ENCODE measurements around the gene FBLN2. TPM values are rescaled to one million over a fixed set of nuclear protein-coding genes. Genes with fewer than 3 reads are reported as not detected.
"Not testable (repeated sequence)": the region's sequence is repeated elsewhere in the genome, so short reads cannot be mapped to it uniquely, and the experiment has no call there.

Gene FBLN2
- total RNA-seq: not detected

DNA sequence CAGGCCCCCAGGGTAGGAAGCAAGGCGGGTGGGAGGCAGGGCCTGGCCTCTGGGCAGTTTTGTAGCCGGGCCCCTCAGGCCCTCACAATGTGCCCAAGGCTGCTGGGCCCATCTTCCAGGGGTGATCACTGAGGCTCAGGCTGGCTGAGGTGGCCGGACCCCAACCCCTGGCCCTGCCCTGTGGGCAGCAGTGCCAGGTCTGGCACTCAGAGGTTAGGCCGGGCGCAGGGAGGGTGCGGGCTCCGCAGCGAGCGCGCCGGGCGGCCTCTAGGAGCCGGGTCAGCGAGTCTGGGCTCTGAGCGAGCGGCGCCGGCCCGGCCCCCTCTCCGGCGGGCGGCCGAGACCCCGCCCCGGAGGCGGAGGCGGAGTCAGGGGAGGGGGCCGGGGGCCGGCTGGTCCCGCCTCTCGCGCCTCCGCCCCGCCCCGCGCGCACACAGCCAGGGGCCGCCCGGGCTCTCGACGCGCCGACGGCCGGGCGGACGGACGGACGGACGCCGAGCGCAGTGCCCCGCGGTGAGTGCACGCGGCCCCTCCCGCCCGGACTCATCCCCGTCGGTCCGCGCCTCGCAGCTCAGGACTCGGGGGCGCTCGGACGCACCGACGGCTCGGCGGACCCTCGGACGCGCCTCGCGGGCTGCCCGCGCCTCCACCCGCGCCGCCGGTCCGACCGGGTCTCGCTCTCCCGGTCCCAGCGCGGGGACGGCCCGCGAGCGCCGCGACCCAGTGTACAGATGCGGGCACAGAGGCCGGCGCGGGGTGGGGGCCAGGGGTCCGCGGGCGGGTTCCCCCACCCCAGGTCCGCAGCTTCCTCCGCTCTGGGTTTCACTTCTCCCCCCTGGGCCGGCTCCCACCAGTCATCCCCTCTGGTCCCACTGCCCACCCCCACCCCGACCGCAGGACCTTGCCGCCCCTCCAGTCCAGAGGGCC is at the start of gene FBLN2:
FBLN2 (plus strand) TSS at position 430 of the 927 bp plus-strand sequence. CDS start 21,231 bp downstream, outside the sequence.
- Mint-ChIP-seq H3K36me3 (no peaks in the 10 kb centered on the region), H3K27me3 (peaks cover 27 to 31% of the 10 kb centered on the region in 2 donors), H3K4me1 (ENCODE audit: low read depth in 2 of 2) (peaks cover 9 to 19% of the 10 kb centered on the region in 2 donors), H3K27ac (peak within 1 kb of the TSS in 1 of 2 donors; percentile 6), H3K9me3 (no peaks in the 10 kb centered on the region), H3K4me3 (peak within 1 kb of the TSS; percentile 87)
- ATAC-seq (peak; percentile 64 to 89), DNase-seq (ENCODE audit: low spot score) (peak; percentile 60)

DNA sequence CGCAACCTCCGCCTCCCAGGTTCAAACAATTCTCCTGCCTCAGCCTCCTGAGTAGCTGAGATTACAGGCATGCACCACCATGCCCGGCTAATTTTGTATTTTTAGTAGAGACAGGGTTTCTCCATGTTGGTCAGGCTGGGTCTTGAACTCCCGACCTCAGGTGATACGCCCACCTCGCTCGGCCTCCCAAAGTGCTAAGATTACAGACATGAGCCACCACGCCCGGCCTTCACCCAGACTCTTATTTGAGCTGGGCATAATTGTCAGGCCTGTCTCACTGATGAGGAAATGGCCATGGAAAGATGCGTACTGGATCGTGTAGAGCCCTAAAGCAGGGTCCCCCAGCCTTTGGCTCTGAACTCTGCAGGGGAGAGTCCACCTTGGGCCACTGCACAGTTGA is 49.7 kb upstream of the FBLN2 start:
- H3K36me3 Mint-ChIP-seq; H3K27ac Mint-ChIP-seq; H3K27me3 Mint-ChIP-seq; H3K4me3 Mint-ChIP-seq; H3K4me1 Mint-ChIP-seq (ENCODE audit: low read depth in 2 of 2); DNase-seq (ENCODE audit: low spot score); ATAC-seq; H3K9me3 Mint-ChIP-seq: not testable (repeated sequence)

DNA sequence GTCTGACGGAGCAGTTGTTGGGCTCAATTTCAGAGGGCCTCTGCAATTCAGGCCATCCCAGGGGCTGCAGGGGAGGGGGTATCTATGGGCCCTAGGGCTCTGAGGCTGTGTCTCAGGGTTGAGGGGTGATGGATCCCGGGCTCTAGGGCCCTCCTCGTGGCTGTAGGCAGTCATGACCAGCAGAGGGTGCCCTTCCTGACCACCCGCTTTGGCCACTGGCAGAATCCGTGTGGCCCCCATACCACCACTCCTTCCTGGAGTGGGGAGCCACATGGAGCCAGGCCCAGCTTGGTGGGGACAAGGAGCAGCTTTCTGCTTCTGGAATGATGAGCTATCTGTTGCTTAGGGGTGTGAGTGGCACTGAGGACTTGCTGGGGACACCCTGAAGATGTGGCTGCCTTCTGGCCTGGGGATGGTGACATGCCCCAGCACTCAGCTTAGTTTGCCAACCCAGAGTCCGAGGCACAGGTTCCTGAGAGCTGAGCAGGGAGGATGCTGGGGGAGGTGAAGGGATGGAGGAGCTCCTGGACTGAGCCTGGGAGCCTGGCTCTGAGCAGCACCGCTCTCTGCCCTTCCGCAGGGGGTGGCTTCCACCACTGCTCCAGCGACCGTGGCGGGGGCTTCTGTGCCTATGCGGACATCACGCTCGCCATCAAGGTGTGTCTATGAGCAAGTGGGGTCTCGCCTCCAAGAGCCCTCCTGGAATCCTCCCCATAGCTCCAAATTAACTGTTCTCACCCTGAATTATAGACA is 48.6 kb upstream of the FBLN2 start:
- Mint-ChIP-seq H3K27me3 (no peaks in the 10 kb centered on the region), H3K36me3 (no peaks in the 10 kb centered on the region), H3K9me3 (no peaks in the 10 kb centered on the region), H3K27ac (no peak overlapping the region), H3K4me3 (no peak overlapping the region), H3K4me1 (ENCODE audit: low read depth in 2 of 2) (peaks cover 0 to 4% of the 10 kb centered on the region in 2 donors)
- no peak for ATAC-seq
- peak; percentile 42 for DNase-seq (ENCODE audit: low spot score)

DNA sequence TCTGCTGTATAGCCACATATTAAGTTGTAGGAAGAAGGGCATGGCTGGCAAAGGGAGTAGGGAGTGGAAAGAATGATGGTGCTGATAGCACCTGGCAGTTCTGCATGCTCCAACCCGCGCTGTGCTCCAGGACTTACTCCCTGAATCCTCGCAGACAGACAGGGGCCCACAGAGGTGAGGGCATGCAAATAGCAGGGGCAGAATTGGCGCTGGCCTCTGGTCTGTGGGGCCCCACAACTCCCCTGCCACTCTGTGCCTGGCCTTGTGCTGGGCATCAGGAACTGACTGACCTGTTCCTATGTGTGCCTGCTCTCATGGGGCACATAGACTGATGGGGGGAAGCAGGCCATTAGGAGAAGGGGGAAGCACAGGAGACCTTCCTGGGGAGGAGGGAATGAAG is 47.9 kb upstream of the FBLN2 start:
- Mint-ChIP-seq H3K36me3 (no peaks in the 10 kb centered on the region), H3K4me3 (no peak overlapping the region), H3K27ac (no peak overlapping the region), H3K27me3 (no peaks in the 10 kb centered on the region), H3K9me3 (no peaks in the 10 kb centered on the region), H3K4me1 (ENCODE audit: low read depth in 2 of 2) (no peaks in the 10 kb centered on the region)
- ATAC-seq (no peak), DNase-seq (ENCODE audit: low spot score) (no peak)

DNA sequence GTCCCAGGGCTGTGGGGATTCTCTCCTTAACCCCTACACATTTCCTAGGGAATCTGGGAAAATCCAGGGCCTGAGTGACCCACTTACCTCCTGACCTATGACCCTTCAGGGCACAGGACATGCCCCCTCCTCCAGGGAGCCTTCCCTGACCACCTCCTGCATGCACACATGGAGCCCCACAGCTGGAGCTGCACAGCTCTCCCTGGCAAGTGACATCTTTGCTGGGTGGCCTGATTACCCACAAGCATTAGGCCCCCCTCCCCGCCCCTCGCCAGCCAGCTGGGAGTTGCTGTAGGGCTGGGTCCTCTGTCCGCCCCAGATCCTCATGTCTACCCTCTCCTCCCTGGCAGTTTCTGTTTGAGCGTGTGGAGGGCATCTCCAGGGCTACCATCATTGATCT is 47.4 kb upstream of the FBLN2 start:
- no peaks in the 10 kb centered on the region for H3K27me3 Mint-ChIP-seq
- no peak for DNase-seq (ENCODE audit: low spot score)
- no peak overlapping the region for H3K4me3 Mint-ChIP-seq
- no peak overlapping the region for H3K27ac Mint-ChIP-seq
- H3K36me3 Mint-ChIP-seq: no peaks in the 10 kb centered on the region
- no peaks in the 10 kb centered on the region for H3K4me1 Mint-ChIP-seq (ENCODE audit: low read depth in 2 of 2)
- no peak for ATAC-seq
- no peaks in the 10 kb centered on the region for H3K9me3 Mint-ChIP-seq

DNA sequence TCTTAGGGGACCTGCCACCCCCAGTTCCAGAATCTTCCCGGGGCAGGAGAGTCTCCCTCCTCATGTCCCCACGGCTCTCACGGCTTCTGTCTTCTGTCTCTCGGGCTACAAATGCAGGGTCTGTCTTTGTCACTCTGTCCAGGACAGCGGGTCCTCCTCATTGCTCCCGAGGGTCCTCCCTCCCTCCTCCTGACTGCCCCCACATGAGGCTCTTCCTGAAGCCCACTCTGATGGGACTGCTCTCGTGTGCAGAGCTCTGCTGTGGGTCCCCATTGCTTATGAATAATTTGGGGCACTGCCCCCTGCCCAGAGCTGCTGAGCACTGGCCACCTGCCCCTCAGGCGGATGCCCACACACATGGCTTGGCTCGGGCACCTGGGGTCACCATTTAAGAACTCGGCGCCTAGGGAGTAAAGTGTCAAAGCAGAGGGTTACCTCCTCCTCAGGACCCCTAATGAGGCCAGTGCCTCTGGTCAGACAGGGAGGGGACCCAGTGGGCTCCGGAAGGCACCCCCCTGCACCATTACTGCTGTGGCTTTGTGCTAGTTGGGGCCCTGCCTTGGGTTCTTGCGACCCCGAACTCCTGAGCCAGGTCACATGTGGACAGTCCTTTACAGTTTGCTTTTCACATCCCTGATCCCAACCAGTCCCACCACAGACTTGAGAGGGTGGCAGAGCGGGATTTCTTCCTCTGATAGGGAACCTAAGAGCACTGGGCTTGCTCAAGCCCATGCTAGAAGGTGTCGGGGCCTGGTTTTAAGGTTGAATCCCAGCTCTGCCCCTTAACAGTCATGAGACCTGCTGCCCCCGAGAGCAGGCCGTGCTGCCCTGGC is 46.8 kb upstream of the FBLN2 start:
- H3K4me3 Mint-ChIP-seq: no peak overlapping the region
- no peaks in the 10 kb centered on the region for H3K27me3 Mint-ChIP-seq
- no peak for DNase-seq (ENCODE audit: low spot score)
- H3K27ac Mint-ChIP-seq: no peak overlapping the region
- ATAC-seq: no peak
- no peaks in the 10 kb centered on the region for H3K36me3 Mint-ChIP-seq
- no peaks in the 10 kb centered on the region for H3K9me3 Mint-ChIP-seq
- no peaks in the 10 kb centered on the region for H3K4me1 Mint-ChIP-seq (ENCODE audit: low read depth in 2 of 2)

DNA sequence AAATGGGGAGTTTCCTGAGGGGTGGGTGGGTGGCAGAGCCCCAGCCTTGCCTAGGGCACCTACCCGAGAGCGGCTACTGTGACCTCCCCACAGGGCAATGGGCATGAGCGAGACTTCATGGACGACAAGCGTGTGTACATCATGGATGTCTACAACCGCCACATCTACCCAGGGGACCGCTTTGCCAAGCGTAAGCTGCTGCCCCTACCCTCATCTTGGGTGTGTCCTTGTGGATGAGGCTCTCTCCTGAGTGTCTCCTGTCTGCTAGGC is 46.2 kb upstream of the FBLN2 start:
- Mint-ChIP-seq H3K27ac (no peak overlapping the region), H3K4me1 (ENCODE audit: low read depth in 2 of 2) (no peaks in the 10 kb centered on the region), H3K27me3 (no peaks in the 10 kb centered on the region), H3K36me3 (no peaks in the 10 kb centered on the region), H3K9me3 (no peaks in the 10 kb centered on the region), H3K4me3 (no peak overlapping the region)
- DNase-seq (ENCODE audit: low spot score) (no peak), ATAC-seq (no peak)

DNA sequence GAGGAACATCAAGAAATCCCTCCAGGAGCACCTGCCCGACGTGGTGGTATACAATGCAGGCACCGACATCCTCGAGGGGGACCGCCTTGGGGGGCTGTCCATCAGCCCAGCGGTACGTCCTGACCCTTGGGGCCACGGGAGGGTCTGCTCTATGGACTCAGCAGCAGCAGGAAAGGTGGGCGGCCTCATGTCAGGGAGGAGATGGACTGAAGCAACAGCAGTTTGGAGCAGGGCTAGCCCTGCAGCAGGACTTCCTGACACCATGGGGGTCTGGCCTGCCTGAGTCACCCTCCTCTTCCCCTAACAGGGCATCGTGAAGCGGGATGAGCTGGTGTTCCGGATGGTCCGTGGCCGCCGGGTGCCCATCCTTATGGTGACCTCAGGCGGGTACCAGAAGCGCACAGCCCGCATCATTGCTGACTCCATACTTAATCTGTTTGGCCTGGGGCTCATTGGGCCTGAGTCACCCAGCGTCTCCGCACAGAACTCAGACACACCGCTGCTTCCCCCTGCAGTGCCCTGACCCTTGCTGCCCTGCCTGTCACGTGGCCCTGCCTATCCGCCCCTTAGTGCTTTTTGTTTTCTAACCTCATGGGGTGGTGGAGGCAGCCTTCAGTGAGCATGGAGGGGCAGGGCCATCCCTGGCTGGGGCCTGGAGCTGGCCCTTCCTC is 44.6 kb upstream of the FBLN2 start:
- ATAC-seq (peak in 1 of 2 donors; percentile 8), DNase-seq (ENCODE audit: low spot score) (no peak)
- H3K27ac Mint-ChIP-seq: no peak overlapping the region
- no peaks in the 10 kb centered on the region for H3K36me3 Mint-ChIP-seq
- no peaks in the 10 kb centered on the region for H3K9me3 Mint-ChIP-seq
- H3K4me1 Mint-ChIP-seq (ENCODE audit: low read depth in 2 of 2): no peaks in the 10 kb centered on the region
- H3K27me3 Mint-ChIP-seq: no peaks in the 10 kb centered on the region
- H3K4me3 Mint-ChIP-seq: no peak overlapping the region

DNA sequence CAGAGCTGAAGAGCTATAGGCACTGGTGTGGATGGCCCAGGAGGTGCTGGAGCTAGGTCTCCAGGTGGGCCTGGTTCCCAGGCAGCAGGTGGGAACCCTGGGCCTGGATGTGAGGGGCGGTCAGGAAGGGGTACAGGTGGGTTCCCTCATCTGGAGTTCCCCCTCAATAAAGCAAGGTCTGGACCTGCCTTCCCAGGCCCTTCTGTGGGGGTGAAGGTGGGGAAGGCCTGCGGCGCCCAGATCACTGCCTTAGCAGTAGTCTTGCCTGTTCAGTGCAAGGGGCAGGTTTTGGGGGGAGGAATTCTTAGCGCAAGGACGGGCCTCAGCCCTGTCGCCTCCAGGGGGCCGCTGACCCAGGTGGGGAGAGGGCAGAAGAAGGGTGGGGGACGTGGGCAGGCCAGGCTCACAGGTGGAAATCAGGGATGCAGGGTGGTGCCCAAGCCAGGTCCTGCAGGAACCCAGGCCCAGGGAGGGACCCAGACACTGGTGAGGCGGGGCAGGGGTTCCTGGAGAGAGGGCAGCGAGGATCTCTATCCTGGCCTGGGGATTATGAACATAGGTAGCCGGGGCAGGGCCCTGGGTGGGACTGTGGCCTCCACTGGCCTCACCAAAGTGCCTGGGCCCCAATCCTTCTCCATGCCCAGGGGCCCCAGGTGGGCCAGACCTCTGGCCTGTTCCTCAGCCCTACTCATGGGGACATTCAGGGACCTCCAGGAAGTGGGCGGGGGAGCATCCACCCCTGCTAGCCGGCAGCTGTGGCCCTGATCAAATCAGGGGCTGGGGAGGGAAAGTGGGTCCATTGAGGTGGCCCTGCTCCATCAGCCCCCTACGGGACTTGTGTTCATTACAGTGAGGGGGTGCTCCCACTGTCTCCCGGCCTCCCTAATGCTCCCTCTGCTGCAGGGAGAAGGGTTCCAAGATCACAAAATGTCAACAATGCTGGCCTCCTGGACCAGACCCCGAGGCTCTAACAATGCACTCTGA is 43.5 kb upstream of the FBLN2 start:
- Mint-ChIP-seq H3K27ac (no peak overlapping the region), H3K9me3 (no peaks in the 10 kb centered on the region), H3K4me1 (ENCODE audit: low read depth in 2 of 2) (no peaks in the 10 kb centered on the region), H3K36me3 (no peaks in the 10 kb centered on the region), H3K4me3 (no peak overlapping the region), H3K27me3 (no peaks in the 10 kb centered on the region)
- ATAC-seq: no peak
- DNase-seq (ENCODE audit: low spot score): no peak

DNA sequence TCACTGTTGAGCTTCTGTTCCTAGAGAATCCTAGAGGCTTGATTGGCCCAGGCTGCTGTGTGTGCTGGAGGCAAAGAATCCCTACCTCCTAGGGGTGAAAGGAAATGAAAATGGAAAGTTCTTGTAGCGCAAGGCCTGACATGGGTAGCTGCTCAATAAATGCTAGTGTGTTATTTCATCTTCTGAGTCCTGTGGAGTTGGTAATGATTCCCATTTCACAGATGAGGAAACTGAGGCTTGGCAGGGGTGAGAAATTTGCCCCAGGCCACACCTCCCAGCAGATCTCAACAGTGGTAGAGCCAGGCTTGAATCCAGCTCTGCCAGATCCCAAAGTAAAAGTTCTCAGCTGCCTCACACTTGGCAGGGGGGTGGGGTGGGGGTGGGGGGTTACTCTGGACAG is 42.7 kb upstream of the FBLN2 start:
- DNase-seq (ENCODE audit: low spot score): no peak
- H3K36me3 Mint-ChIP-seq: no peaks in the 10 kb centered on the region
- H3K9me3 Mint-ChIP-seq: no peaks in the 10 kb centered on the region
- no peak for ATAC-seq
- no peaks in the 10 kb centered on the region for H3K4me1 Mint-ChIP-seq (ENCODE audit: low read depth in 2 of 2)
- H3K27ac Mint-ChIP-seq: no peak overlapping the region
- no peak overlapping the region for H3K4me3 Mint-ChIP-seq
- no peaks in the 10 kb centered on the region for H3K27me3 Mint-ChIP-seq

DNA sequence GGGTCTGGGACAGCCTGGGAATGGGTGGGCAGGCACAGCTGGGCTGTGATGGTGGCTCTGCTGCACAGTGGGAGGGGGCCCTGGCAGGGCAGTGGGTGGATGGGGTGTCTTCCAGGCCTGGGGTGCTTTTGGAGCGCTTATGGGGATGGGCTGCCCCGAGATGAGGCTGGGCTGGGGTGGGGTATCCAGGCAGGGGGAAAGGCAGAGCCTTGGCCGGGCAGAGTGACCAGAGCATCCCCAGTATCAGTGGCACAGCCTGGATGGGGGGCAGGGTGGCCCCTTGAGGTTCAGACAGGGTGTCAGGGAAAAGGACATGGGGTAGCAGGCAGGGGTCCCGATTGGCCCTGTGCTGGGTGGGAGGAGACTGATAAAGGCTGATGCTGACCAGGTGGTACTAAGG is 42.2 kb upstream of the FBLN2 start:
- H3K27me3 Mint-ChIP-seq: no peaks in the 10 kb centered on the region
- no peaks in the 10 kb centered on the region for H3K36me3 Mint-ChIP-seq
- no peak overlapping the region for H3K4me3 Mint-ChIP-seq
- H3K9me3 Mint-ChIP-seq: no peaks in the 10 kb centered on the region
- ATAC-seq (no peak), DNase-seq (ENCODE audit: low spot score) (no peak)
- no peaks in the 10 kb centered on the region for H3K4me1 Mint-ChIP-seq (ENCODE audit: low read depth in 2 of 2)
- no peak overlapping the region for H3K27ac Mint-ChIP-seq

DNA sequence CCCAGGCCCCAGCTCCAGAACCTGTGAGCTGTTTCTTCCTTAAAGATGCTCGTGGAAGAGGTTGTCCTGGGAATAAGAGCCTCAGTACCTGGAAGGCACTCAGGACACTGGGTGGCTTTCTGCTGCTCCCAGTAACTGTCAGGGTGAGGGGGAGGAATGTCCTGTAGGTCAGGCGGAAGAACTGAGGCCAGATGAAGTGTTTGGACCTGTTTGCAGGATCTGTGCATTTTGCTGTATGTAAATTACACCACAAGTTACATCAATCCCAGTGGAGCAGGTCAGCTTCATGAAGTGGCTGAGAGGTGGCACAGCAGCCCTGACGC is 41.7 kb upstream of the FBLN2 start:
- no peaks in the 10 kb centered on the region for H3K36me3 Mint-ChIP-seq
- H3K27ac Mint-ChIP-seq: no peak overlapping the region
- no peaks in the 10 kb centered on the region for H3K9me3 Mint-ChIP-seq
- ATAC-seq: no peak
- DNase-seq (ENCODE audit: low spot score): no peak
- H3K27me3 Mint-ChIP-seq: no peaks in the 10 kb centered on the region
- no peak overlapping the region for H3K4me3 Mint-ChIP-seq
- no peaks in the 10 kb centered on the region for H3K4me1 Mint-ChIP-seq (ENCODE audit: low read depth in 2 of 2)

Data from natural killer cell treated with Interleukin-12 subunit alpha and Interleukin-12 subunit beta and Interleukin-15 and Interleukin-18, amount 100 ng/mL, for 72 hours (primary cell).